GM19324 (cell line): ENCODE data around the gene ZFAND6.
"Not testable (repeated sequence)": the region's sequence is repeated elsewhere in the genome, so short reads cannot be mapped to it uniquely, and the experiment has no call there.

ENCODE experiments used
- ATAC-seq: cut with Tn5 transposase; IDR thresholded peaks from one replicate; pipeline ENCODE4 v1.9.1; 2021; ENCODE audit warnings: mild to moderate bottlenecking, moderate library complexity; ENCODE audit not compliant: unreplicated experiment, low FRiP score

The ZFAND6 gene

GRCh38 chr15:80093854-80094418 is 34.5 kb downstream of the ZFAND6 start:
- no peak for ATAC-seq

GRCh38 chr15:80095511-80095910 is 36.0 kb downstream of the ZFAND6 start:
- no peak for ATAC-seq

- no peak for ATAC-seq
Measured at GRCh38 chr15:80095969-80096368, 36.5 kb downstream of the ZFAND6 start.

GRCh38 chr15:80098341-80098740 is 38.9 kb downstream of the ZFAND6 start:
- ATAC-seq = no peak

GRCh38 chr15:80099241-80099640 is 39.8 kb downstream of the ZFAND6 start:
- no peak for ATAC-seq

GRCh38 chr15:80099662-80100061 is 40.2 kb downstream of the ZFAND6 start:
- not testable (repeated sequence) for ATAC-seq

GRCh38 chr15:80100247-80100646 is 40.8 kb downstream of the ZFAND6 start:
- no peak for ATAC-seq

GRCh38 chr15:80105193-80105592 is 45.7 kb downstream of the ZFAND6 start:
- no peak for ATAC-seq

- ATAC-seq = no peak
Measured at GRCh38 chr15:80105595-80105994, 46.1 kb downstream of the ZFAND6 start.

- ATAC-seq = no peak
Measured at GRCh38 chr15:80106051-80106450, 46.6 kb downstream of the ZFAND6 start.

GRCh38 chr15:80107204-80107603 is 47.7 kb downstream of the ZFAND6 start:
- ATAC-seq = no peak

GRCh38 chr15:80107774-80108173 is 48.3 kb downstream of the ZFAND6 start:
- no peak for ATAC-seq

GRCh38 chr15:80109388-80109787 is 49.9 kb downstream of the ZFAND6 start:
- ATAC-seq = no peak

GRCh38 chr15:80110920-80111319 is 51.4 kb downstream of the ZFAND6 start:
- ATAC-seq = no peak

- ATAC-seq = no peak
Measured at GRCh38 chr15:80114114-80114513, 54.6 kb downstream of the ZFAND6 start.

GRCh38 chr15:80115021-80115420 is 55.5 kb downstream of the ZFAND6 start:
- ATAC-seq = no peak

- no peak for ATAC-seq
Measured at GRCh38 chr15:80118956-80119355, 59.5 kb downstream of the ZFAND6 start.

GRCh38 chr15:80120636-80121035 is 61.2 kb downstream of the ZFAND6 start:
- no peak for ATAC-seq

GRCh38 chr15:80121546-80121945 is 62.1 kb downstream of the ZFAND6 start:
- ATAC-seq = no peak

GRCh38 chr15:80123034-80123433 is 63.6 kb downstream of the ZFAND6 start:
- no peak for ATAC-seq

- not testable (repeated sequence) for ATAC-seq
Measured at GRCh38 chr15:80127253-80127652, 67.8 kb downstream of the ZFAND6 start.

GRCh38 chr15:80127911-80128310 is 68.4 kb downstream of the ZFAND6 start:
- ATAC-seq = no peak

- no peak for ATAC-seq
Measured at GRCh38 chr15:80132382-80132781, 72.9 kb downstream of the ZFAND6 start.
